ENCODE measurements around the gene POU3F1. TPM values are rescaled to one million over a fixed set of nuclear protein-coding genes. Genes with fewer than 3 reads are reported as not detected.
A peak's percentile ranks its signal among the peaks of the same experiment; 100 is the strongest.

POU3F1 gene
- polyA plus RNA-seq, 2 of the 4 experiments (the other 2 are of a cell fraction) = not detected

DNA sequence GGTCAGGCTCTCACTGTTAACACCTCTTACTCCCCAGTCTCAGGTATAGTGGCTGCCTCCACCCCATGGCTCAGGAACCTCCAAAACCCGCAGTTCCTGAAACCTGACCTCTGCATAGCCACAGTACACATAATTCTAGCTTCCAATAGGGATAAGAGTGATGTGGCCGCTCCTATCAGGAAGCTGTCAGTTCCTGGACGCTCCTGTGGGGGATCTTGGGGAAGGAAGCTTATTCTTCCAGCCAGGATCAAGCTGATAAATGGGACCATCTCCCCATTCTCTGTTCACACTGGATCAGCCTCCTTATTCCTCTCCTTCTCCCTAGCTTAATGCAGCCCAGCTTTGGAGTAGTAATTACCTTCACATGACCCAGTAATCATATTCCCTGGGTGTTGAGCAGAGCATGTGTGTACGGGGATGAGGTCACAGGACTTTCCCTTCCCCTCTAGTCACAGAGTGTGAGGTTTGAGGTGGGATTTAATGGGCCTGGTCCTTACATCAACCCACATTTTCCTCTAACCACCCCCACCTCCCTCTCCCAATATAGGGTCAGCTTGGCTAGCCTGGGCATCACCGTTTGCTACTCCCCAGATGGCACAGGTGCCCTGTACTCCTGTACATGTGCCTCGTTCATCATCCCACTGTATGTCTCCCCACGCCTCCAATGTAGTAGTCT lies 7.0 kb upstream of the POU3F1 start:
- POLR2A ChIA-PET = no interaction called here

DNA sequence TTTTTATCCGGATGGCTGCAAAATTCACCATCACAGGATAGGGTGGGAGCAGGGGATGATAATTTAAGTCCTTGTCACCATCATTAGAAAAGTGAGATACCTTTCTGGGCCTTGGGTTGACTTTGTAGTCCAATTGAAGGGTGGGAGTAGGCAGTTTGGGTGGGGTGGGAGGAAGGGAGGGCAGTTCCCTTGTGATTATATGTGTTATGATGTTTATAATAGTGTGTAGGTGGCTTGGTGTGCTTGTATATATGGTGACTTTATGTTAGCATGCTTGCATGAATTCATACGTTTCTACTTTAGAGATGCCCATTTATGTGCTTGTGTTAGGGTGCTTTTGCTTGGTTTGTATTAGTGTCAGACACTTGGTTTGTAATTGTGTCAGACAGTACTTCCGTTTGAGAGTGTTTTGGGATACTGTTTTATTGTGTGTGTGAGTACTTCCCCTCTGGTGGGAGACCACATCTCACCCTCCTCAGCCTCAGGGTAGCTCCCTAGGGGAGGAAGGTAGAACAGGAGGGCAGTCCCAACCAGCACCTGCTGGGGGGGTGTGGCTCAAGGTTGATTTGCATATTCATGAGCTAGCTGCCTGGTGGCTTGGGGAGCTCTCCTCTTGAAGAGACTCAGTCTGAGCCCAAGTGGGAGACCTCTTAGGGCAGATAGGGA lies 6.3 kb upstream of the POU3F1 start:
- H3K9me3 ChIP-seq = no peaks in the 10 kb centered on the region
- H3K4me1 ChIP-seq = no peaks in the 10 kb centered on the region
- TF ChIP-seq MAFK (IDR thresholded peaks at IDR 0.05; ENCODE audit: partially characterized antibody) (no peak), ZFP36 (IDR thresholded peaks at IDR 0.05; ENCODE audit: borderline replicate concordance, partially characterized antibody) (no peak), CBX2 (IDR thresholded peaks at IDR 0.05; ENCODE audit: borderline replicate concordance, low read depth) (no peak), JUNB (IDR thresholded peaks at IDR 0.05) (no peak), CHD2 (IDR thresholded peaks at IDR 0.05; ENCODE audit: low read length, partially characterized antibody) (no peak), FOSL2 (IDR thresholded peaks at IDR 0.05) (no peak), FOSL2 (CRISPR knock-in tag; IDR thresholded peaks at IDR 0.05) (no peak), EP300 (IDR thresholded peaks at IDR 0.05) (no peak), RAD21 (conservative IDR thresholded peaks at IDR 0.05 in 1 of 2, IDR thresholded peaks at IDR 0.05 in 1 of 2) (no peak), BHLHE40 (IDR thresholded peaks at IDR 0.05; ENCODE audit: low read depth, low read length) (no peak)
- TF ChIP-seq, protein P1, sequence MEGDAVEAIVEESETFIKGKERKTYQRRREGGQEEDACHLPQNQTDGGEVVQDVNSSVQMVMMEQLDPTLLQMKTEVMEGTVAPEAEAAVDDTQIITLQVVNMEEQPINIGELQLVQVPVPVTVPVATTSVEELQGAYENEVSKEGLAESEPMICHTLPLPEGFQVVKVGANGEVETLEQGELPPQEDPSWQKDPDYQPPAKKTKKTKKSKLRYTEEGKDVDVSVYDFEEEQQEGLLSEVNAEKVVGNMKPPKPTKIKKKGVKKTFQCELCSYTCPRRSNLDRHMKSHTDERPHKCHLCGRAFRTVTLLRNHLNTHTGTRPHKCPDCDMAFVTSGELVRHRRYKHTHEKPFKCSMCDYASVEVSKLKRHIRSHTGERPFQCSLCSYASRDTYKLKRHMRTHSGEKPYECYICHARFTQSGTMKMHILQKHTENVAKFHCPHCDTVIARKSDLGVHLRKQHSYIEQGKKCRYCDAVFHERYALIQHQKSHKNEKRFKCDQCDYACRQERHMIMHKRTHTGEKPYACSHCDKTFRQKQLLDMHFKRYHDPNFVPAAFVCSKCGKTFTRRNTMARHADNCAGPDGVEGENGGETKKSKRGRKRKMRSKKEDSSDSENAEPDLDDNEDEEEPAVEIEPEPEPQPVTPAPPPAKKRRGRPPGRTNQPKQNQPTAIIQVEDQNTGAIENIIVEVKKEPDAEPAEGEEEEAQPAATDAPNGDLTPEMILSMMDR (IDR thresholded peaks at IDR 0.05) = no peak
- TF ChIP-seq, protein P2, sequence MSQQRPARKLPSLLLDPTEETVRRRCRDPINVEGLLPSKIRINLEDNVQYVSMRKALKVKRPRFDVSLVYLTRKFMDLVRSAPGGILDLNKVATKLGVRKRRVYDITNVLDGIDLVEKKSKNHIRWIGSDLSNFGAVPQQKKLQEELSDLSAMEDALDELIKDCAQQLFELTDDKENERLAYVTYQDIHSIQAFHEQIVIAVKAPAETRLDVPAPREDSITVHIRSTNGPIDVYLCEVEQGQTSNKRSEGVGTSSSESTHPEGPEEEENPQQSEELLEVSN (IDR thresholded peaks at IDR 0.05; ENCODE audit: borderline replicate concordance, low read depth) = no peak
- TF ChIP-seq, protein P3, sequence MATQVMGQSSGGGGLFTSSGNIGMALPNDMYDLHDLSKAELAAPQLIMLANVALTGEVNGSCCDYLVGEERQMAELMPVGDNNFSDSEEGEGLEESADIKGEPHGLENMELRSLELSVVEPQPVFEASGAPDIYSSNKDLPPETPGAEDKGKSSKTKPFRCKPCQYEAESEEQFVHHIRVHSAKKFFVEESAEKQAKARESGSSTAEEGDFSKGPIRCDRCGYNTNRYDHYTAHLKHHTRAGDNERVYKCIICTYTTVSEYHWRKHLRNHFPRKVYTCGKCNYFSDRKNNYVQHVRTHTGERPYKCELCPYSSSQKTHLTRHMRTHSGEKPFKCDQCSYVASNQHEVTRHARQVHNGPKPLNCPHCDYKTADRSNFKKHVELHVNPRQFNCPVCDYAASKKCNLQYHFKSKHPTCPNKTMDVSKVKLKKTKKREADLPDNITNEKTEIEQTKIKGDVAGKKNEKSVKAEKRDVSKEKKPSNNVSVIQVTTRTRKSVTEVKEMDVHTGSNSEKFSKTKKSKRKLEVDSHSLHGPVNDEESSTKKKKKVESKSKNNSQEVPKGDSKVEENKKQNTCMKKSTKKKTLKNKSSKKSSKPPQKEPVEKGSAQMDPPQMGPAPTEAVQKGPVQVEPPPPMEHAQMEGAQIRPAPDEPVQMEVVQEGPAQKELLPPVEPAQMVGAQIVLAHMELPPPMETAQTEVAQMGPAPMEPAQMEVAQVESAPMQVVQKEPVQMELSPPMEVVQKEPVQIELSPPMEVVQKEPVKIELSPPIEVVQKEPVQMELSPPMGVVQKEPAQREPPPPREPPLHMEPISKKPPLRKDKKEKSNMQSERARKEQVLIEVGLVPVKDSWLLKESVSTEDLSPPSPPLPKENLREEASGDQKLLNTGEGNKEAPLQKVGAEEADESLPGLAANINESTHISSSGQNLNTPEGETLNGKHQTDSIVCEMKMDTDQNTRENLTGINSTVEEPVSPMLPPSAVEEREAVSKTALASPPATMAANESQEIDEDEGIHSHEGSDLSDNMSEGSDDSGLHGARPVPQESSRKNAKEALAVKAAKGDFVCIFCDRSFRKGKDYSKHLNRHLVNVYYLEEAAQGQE (IDR thresholded peaks at IDR 0.05) = no peak
- ATAC-seq (no peak), FAIRE-seq (no peak), DNase-seq (ENCODE audit: low read depth in 1 of 2, low spot score in 1 of 2) (no peak)
- CTCF ChIA-PET = interaction anchor here (1.0 to 1.1 kb wide), 2 partner anchors 13 to 19 kb away, joined by 3 read pairs; no protein-coding TSS in a partner anchor
- 31% methylated on average over 3 of the region's 3 CpGs for WGBS (ENCODE audit: missing lambda C conversion rate)
- POLR2A ChIA-PET = no interaction called here
- H3K27ac ChIP-seq = no peak overlapping the region
- H3K4me3 ChIP-seq = no peak overlapping the region
- no peak overlapping the region for H3K4me2 ChIP-seq

More for the DNA sequence above, 7.0 kb upstream of the POU3F1 start:
- Histone ChIP-seq H3K27ac (no peak overlapping the region), H3K4me1 (no peaks in the 10 kb centered on the region), H3K4me2 (no peak overlapping the region), H3K9me3 (no peaks in the 10 kb centered on the region), H3K4me3 (no peak overlapping the region)
- CTCF ChIA-PET = interaction anchor here (1.0 to 1.1 kb wide), 3 partner anchors 10 to 18 kb away, joined by 3 read pairs; no protein-coding TSS in a partner anchor
- no peak for DNase-seq (ENCODE audit: low read depth in 1 of 2, low spot score in 1 of 2)
- no peak for FAIRE-seq
- WGBS (ENCODE audit: missing lambda C conversion rate) = 16% methylated on average over 6 of the region's 7 CpGs
- peak in 1 of 2 experiments; percentile 26; a peak in 1 of 6 replicates for ATAC-seq
- TF ChIP-seq, protein P4, sequence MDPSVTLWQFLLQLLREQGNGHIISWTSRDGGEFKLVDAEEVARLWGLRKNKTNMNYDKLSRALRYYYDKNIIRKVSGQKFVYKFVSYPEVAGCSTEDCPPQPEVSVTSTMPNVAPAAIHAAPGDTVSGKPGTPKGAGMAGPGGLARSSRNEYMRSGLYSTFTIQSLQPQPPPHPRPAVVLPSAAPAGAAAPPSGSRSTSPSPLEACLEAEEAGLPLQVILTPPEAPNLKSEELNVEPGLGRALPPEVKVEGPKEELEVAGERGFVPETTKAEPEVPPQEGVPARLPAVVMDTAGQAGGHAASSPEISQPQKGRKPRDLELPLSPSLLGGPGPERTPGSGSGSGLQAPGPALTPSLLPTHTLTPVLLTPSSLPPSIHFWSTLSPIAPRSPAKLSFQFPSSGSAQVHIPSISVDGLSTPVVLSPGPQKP (IDR thresholded peaks at IDR 0.05; ENCODE audit: low read depth, low read length) = no peak
- TF ChIP-seq HEYL (CRISPR knock-in tag; IDR thresholded peaks at IDR 0.05) (no peak), EHMT2 (IDR thresholded peaks at IDR 0.05; ENCODE audit: low read depth) (no peak), HDAC2 (IDR thresholded peaks at IDR 0.05) (no peak), FOSB (CRISPR knock-in tag; IDR thresholded peaks at IDR 0.05) (no peak), HOXB13 (CRISPR knock-in tag; IDR thresholded peaks at IDR 0.05; ENCODE audit: low read depth) (no peak), SREBF2 (IDR thresholded peaks at IDR 0.05) (no peak), ZSCAN20 (CRISPR knock-in tag; IDR thresholded peaks at IDR 0.05) (no peak)
- TF ChIP-seq, protein P5, sequence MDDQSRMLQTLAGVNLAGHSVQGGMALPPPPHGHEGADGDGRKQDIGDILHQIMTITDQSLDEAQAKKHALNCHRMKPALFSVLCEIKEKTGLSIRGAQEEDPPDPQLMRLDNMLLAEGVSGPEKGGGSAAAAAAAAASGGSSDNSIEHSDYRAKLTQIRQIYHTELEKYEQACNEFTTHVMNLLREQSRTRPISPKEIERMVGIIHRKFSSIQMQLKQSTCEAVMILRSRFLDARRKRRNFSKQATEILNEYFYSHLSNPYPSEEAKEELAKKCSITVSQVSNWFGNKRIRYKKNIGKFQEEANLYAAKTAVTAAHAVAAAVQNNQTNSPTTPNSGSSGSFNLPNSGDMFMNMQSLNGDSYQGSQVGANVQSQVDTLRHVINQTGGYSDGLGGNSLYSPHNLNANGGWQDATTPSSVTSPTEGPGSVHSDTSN (IDR thresholded peaks at IDR 0.05) = no peak

Data from A549 (cell line).